Mesothelial cell of epicardium (in vitro differentiated cells): Measurements from ENCODE around the gene ARHGAP29. TPM values are rescaled to one million over a fixed set of nuclear protein-coding genes. Genes with fewer than 3 reads are reported as not detected.

Experiments
- DNase-seq, 2 experiments: peaks; one replicate each; pipeline ENCODE4 v3.0.0; 2021; ENCODE audit warnings: low spot score in 2 of 2; ENCODE audit not compliant: unreplicated experiment in 2 of 2
- H3K27ac Mint-ChIP-seq: 2 replicates; pipeline ENCODE4 v1.8.0; 2021; ENCODE audit warnings: mixed read lengths
- H3K27me3 Mint-ChIP-seq: 2 replicates; pipeline ENCODE4 v1.8.0; 2021; ENCODE audit warnings: low read depth, mixed read lengths
- H3K36me3 Mint-ChIP-seq: 2 replicates; pipeline ENCODE4 v1.8.0; 2021; ENCODE audit warnings: mixed read lengths
- H3K4me1 Mint-ChIP-seq: 2 replicates; pipeline ENCODE4 v1.8.0; 2021; ENCODE audit warnings: mixed read lengths
- H3K4me3 Mint-ChIP-seq: 2 replicates; pipeline ENCODE4 v1.8.0; 2021; ENCODE audit warnings: mild to moderate bottlenecking, moderate library complexity, mixed read lengths
- H3K9me3 Mint-ChIP-seq: 2 replicates; pipeline ENCODE4 v1.8.0; 2021; ENCODE audit warnings: mixed read lengths
- CTCF ChIP-seq: fragments of 200-600 bp; sonication (generic); IDR thresholded peaks from one replicate; pipeline ENCODE4 v1.5.0; 2021; ENCODE audit warnings: antibody characterized with exemption; ENCODE audit not compliant: unreplicated experiment
- total RNA-seq: library from RNA; stranded (reverse); gene quantifications from 3 replicates; pipeline ENCODE4 v1.2.1, GENCODE V29; 2021

The ARHGAP29 gene
- total RNA-seq, 1 donor from 2014 or later: 115 TPM

DNA sequence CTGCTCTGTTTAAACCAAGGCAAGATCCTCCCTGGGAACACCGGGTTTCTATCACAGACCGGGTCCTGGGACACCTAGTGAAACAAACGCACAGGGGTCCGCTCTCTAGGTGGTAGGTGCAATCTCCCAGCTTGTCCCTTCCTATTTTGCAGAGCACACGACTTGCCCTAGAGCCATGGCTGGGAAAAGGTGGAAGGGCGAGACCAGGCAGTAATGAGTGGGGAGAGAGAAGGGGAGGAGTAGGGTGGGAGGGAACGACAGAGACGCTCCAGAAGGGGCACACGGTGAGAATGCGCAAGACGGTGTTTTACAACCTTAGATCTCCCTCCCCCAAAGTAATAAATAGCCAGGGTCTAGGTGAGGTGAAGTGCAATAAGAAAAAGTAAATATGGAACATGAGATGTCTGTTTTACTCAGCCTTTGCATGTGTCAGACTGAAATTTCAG lies 9.3 kb upstream of the ARHGAP29 start:
- Mint-ChIP-seq H3K4me1 (peaks cover 23% of the 10 kb centered on the region), H3K36me3 (peaks cover 14% of the 10 kb centered on the region), H3K27ac (peak overlapping the region; percentile 80)

GRCh38 chr1:94245747-94246438 lies 8.5 kb upstream of the ARHGAP29 start:
- peaks cover 15% of the 10 kb centered on the region for H3K9me3 Mint-ChIP-seq
- no peaks in the 10 kb centered on the region for H3K27me3 Mint-ChIP-seq

More for the DNA sequence above, 9.3 kb upstream of the ARHGAP29 start:
- no peak for TF ChIP-seq CTCF
- Mint-ChIP-seq H3K9me3 (peaks cover 15% of the 10 kb centered on the region), H3K27me3 (no peaks in the 10 kb centered on the region), H3K4me3 (peak overlapping the region; percentile 85)
- no peak for DNase-seq

GRCh38 chr1:94244816-94245215 lies 7.4 kb upstream of the ARHGAP29 start:
- TF ChIP-seq CTCF: no peak
- Mint-ChIP-seq H3K36me3 (peaks cover 14% of the 10 kb centered on the region), H3K27me3 (no peaks in the 10 kb centered on the region), H3K27ac (no peak overlapping the region), H3K4me3 (no peak overlapping the region), H3K9me3 (peaks cover 15% of the 10 kb centered on the region), H3K4me1 (peaks cover 24% of the 10 kb centered on the region)
- no peak for DNase-seq

More at GRCh38 chr1:94245747-94246438, 8.5 kb upstream of the ARHGAP29 start:
- no peak overlapping the region for H3K27ac Mint-ChIP-seq
- peaks cover 14% of the 10 kb centered on the region for H3K36me3 Mint-ChIP-seq
- TF ChIP-seq CTCF: no peak
- peaks cover 23% of the 10 kb centered on the region for H3K4me1 Mint-ChIP-seq
- no peak for DNase-seq
- peak overlapping the region; percentile 85 for H3K4me3 Mint-ChIP-seq

- Mint-ChIP-seq H3K27me3 (no peaks in the 10 kb centered on the region), H3K4me1 (peaks cover 31% of the 10 kb centered on the region)
- no peak for TF ChIP-seq CTCF
Measured at GRCh38 chr1:94243665-94244064, 6.3 kb upstream of the ARHGAP29 start.

GRCh38 chr1:94240822-94241221 lies 3.4 kb upstream of the ARHGAP29 start:
- H3K36me3 Mint-ChIP-seq: peaks cover 14% of the 10 kb centered on the region
- H3K27me3 Mint-ChIP-seq: no peaks in the 10 kb centered on the region
- H3K27ac Mint-ChIP-seq: no peak overlapping the region
- H3K9me3 Mint-ChIP-seq: peaks cover 15% of the 10 kb centered on the region
- H3K4me1 Mint-ChIP-seq: peaks cover 29% of the 10 kb centered on the region
- no peak for TF ChIP-seq CTCF
- DNase-seq: no peak
- no peak overlapping the region for H3K4me3 Mint-ChIP-seq

More at GRCh38 chr1:94243665-94244064, 6.3 kb upstream of the ARHGAP29 start:
- Mint-ChIP-seq H3K4me3 (no peak overlapping the region), H3K9me3 (peaks cover 15% of the 10 kb centered on the region), H3K36me3 (peaks cover 14% of the 10 kb centered on the region), H3K27ac (no peak overlapping the region)
- no peak for DNase-seq
